Measurements from ENCODE around the gene CBFA2T3.
A peak's percentile ranks its signal among the peaks of the same experiment; 100 is the strongest.

The CBFA2T3 gene

DNA sequence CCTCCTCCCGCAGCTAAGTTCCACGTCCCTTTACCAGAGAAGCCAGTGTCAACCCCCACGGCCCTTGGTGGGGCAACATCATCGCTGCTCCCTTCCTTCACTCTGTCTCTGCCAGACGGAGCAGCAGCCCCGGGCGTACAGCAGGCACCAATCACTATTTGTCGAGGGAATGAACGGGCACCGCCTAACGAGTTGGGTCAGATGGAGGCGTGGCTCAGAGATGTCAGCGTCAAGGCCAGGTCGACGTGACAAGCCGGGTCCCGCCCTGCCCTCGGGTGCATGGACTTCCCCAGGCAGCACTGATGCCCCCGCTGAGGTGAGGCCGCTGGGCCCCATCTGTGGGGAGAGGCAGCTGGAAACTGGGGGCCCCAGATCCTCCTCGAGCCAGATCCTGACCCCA is 50.0 kb downstream of the CBFA2T3 start:
- no peak for DNase-seq (ENCODE audit: low spot score)
- Histone ChIP-seq H3K4me3 (no peak overlapping the region), H3K27ac (no peak overlapping the region)
- TF ChIP-seq, protein P1, sequence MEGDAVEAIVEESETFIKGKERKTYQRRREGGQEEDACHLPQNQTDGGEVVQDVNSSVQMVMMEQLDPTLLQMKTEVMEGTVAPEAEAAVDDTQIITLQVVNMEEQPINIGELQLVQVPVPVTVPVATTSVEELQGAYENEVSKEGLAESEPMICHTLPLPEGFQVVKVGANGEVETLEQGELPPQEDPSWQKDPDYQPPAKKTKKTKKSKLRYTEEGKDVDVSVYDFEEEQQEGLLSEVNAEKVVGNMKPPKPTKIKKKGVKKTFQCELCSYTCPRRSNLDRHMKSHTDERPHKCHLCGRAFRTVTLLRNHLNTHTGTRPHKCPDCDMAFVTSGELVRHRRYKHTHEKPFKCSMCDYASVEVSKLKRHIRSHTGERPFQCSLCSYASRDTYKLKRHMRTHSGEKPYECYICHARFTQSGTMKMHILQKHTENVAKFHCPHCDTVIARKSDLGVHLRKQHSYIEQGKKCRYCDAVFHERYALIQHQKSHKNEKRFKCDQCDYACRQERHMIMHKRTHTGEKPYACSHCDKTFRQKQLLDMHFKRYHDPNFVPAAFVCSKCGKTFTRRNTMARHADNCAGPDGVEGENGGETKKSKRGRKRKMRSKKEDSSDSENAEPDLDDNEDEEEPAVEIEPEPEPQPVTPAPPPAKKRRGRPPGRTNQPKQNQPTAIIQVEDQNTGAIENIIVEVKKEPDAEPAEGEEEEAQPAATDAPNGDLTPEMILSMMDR (IDR thresholded peaks at IDR 0.05), result no peak

DNA sequence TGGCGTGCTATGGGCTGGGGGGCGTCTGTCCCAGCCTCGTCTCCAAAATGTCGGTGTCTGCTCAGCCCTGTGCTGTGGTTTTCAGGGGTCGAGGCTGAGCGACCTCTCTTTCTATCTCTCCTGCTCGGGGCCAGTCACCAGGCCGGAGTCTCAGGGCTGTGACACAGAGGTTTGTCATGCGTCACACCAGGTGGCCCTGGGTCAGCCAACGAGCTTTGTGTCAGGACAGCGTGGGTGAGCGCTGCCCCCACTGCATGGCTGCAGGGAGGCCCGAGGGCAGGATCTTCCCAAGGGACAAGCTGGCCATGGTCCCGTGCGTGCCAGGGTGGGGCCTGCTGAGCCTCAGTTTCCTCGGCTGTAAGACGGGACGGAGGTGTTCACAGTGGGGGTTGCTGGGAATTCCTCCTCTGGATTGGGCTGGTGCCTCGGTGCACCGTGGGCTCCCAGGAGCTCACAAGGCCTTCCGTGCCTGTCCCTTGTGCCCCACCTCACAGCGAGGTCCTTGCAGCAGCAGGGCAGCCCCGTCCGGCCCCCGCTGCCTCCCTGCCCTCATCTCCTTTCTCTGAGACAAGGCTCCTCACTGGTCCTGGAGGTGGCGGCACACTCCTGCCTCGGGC is 50.5 kb downstream of the CBFA2T3 start:
- DNase-seq (ENCODE audit: low spot score), result no peak
- TF ChIP-seq, protein P1 (IDR thresholded peaks at IDR 0.05), result no peak
- Histone ChIP-seq H3K27ac (no peak overlapping the region), H3K4me3 (no peak overlapping the region)

DNA sequence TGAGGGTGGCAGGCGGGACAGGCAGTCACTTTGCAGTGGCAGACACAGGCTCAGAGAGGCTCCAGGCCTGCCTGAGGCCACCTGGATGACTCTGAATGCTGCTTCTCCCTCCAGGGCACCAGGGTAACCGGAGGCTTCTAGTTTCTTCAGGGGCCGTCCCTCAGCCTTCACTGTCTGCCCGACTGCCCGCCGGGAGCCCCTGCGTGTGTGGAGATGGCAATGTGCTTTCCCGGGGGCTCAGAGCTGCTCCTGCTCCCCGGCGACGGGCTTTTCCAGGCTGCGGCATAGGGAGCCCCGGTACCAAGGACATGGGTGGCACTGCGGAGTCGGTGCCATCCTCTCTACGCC is 51.5 kb downstream of the CBFA2T3 start:
- Histone ChIP-seq H3K27ac (no peak overlapping the region), H3K4me3 (peak overlapping the region; percentile 1)
- DNase-seq (ENCODE audit: low spot score), result no peak
- TF ChIP-seq, protein P1 (IDR thresholded peaks at IDR 0.05), result no peak

DNA sequence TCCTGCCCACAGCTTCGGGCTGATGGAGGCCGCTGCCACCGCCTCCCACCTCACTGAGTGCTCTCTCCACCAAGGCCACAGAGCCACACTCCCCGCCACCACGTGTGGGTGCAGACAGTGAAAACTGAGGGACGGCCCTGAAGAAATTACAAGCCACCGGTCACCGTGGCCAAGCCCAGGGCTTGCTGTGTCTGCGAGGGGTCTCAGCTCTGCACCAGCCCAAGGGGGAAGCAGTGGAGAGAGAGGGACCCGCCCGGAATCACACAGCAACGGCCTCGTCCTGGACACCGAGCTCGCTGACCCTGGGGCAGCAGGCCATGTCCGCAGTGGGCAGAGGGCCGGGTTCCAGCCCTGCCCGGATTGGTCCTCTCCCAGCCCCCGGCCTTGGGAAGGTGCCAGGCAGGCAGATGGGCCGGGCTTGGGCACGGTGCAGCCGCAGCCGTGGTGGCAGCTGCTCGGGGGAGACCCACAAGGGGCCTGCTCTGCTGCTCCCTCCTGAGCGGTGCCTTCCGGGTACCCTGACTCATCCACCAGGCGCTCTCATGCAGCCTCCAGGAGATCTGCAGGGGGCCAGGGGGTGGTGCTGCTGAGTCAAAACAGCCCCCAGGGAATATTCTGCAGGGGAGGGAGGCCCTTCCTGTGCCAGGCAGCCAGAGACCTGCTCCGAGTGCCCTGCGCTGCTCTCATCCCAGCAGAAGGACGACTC is 52.0 kb downstream of the CBFA2T3 start:
- Histone ChIP-seq H3K4me3 (peak overlapping the region; percentile 1), H3K27ac (no peak overlapping the region)
- DNase-seq (ENCODE audit: low spot score), result no peak
- TF ChIP-seq, protein P1 (IDR thresholded peaks at IDR 0.05), result no peak

DNA sequence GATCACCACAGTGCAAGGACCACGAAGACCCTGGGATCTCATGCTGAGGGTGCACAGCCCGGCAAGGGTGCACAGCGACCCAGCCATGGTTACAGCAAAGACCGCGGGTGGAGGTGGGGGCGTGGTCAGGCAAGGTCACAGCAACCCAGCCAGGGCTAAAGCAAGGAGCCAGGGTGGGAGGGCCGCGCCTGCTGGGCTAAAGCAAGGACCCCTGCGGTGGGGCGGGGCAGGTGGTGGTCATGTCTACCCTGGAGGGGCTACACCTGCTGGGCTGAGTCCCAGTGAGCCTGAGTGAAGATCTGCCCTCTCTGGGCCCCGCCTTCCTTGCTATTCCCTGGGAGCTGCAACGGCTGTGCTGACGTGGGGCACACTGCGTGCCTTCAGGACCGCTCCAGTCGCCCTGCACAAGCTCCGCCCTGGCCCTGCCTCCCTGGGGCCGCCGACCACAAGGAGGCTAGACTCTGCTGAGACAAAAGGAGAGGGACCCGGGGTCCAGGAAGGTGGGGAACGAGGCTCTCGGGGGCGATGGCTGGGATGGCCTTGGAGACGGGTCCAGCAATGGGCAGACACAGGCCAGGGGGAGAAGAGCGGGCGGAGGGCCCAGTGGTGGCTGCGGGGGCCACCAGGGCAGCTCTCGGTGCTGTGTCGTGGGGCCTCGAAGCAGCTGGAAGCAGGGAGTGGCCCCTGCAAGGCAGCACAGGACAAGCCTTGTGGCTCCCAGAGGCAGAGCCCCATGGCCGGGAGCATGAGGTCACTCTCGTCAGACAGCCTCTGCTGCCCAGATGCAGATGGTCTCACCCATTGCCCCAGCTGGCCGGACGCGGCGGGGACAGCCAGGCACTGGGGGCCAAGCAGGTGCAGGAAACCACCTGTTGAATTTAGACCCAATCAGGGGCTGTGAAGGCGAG is 52.8 kb downstream of the CBFA2T3 start:
- Histone ChIP-seq H3K4me3 (no peak overlapping the region), H3K27ac (no peak overlapping the region)
- TF ChIP-seq, protein P1 (IDR thresholded peaks at IDR 0.05), result no peak
- no peak for DNase-seq (ENCODE audit: low spot score)

DNA sequence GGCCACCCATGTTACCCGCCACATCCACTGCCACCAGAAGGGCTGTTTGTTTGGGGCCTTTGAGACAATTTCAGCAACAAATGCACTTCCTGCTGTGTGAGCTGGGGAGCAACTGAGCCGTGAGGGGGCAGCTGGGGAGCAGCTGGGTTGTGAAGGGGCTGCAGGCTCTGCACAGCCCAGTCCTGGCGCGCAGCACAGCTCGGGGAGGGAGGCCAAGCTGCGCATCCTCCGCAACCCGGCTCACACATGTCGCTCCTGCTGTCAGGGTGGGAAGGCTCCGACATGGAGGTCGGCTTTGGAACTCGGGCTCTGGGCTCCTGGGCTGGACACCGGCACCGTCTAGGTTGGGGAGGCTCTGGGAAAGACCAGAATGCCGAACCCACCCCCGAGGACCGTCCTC is 53.6 kb downstream of the CBFA2T3 start:
- DNase-seq (ENCODE audit: low spot score), result no peak
- Histone ChIP-seq H3K27ac (no peak overlapping the region), H3K4me3 (no peak overlapping the region)

More for the DNA sequence above, 53.6 kb downstream of the CBFA2T3 start:
- TF ChIP-seq, protein P1 (IDR thresholded peaks at IDR 0.05), result no peak
